ENCODE data around the gene HMMR.
A peak's percentile ranks its signal among the peaks of the same experiment; 100 is the strongest.
"Not testable (repeated sequence)": the region's sequence is repeated elsewhere in the genome, so short reads cannot be mapped to it uniquely, and the experiment has no call there.

Gene HMMR

DNA sequence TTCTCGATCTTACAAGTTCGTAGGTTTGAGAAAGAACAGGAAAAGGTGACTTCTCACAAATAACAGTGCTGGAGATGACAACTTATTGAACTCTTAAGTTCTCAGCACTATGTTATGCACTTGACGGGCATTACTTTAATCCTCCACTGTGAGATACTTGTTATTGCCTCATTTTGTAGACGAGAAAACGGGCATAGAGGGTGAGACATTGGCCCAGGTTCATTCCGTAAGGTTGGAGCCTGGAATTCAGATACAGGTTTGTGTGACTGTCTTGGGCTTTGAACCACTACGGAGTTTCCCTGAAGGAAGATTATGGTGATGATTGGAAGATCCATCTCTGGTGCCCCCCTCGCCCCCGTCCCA is 45.6 kb downstream of the HMMR start:
- peak in 2 of 58 donors; percentile 8 to 12 for DNase-seq

DNA sequence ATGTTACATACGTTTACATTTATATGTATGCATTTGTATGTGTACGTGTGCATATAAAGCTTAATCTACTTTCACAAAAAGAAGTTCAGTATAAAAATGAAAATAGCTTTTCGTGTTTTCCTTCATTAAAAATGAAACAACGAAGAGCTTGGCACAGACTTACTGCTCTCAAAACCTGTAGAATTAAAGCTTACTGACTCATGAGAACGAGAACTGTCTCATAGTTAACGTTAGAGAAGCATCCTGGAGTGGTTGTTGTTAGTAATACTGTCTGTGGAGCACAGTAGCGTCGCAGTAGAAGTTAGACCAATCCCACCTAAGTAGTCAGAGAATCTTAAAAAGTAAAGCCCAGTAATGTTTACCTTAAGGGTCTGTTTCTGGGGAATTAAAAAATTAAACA is 46.3 kb downstream of the HMMR start:
- DNase-seq = no peak

DNA sequence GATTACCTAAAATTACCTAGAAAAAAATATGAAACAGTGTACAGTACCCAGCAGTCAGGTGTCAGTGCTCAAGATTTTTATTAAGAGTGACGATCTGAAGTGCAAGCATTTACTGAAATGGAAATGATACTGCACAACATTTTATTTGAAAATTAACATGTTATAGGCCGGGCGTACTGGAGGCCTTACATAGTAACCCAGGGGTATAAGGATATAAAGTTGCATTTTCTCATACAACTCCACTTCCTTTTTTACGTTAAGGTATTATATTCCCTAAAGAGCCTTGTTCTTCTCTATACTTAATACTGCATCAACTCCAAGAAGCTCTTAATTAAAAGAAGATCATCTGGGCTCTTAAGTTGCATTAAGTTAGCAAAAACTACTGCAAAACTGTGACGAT is 48.3 kb downstream of the HMMR start:
- no peak for DNase-seq

DNA sequence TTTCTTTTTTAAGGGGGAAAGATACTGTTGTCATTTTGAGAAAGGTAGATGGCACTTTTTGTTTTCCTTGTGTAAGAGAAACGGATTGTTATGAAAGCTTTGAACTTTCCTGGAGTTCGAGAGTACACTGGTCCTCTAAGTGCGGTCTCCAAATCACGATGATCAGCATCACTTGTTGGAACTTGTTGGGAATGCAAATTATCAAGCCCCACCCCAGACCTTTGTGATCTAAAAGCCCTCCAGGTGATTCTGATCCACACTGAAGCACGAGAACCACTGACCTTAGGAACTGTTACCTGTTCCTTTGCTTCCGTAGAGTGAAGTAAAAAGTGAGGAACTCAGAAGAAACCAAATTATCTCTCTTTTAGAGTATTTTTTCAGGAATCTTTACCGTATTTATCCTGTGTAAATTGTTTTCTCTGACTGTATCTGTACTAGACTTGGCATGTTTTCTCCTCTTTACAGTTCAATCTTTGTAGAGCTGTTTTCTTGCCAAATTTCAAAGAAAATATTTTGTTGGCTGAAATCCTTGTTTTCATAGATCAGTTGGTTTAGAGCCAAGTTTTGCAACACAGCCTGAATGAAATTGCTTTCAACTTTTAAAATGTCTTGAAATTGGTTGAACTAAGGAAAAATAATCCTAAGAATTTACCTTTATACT is 49.0 kb downstream of the HMMR start:
- peak in 1 of 58 donors; percentile 4 for DNase-seq

DNA sequence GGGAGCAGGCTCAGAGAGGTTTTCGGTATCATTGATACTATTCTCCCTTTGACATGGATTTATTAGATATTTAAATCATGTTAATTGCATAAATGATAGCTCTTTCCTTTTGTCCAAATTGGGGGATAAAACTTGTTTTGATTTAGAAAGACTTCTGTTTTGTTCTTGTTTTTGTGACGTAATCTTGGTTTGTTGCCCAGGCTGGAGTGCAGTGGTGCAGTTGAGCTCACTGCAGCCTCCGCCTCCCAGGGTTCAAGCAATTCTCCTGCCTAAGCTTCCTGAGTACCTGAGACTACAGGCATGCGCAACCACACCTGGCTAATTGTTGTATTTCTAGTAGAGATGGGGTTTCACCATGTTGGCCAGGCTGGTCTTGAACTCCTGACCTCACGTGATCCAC is 52.1 kb downstream of the HMMR start:
- peak in 3 of 58 donors; percentile 1 to 38 (median 3) for DNase-seq

DNA sequence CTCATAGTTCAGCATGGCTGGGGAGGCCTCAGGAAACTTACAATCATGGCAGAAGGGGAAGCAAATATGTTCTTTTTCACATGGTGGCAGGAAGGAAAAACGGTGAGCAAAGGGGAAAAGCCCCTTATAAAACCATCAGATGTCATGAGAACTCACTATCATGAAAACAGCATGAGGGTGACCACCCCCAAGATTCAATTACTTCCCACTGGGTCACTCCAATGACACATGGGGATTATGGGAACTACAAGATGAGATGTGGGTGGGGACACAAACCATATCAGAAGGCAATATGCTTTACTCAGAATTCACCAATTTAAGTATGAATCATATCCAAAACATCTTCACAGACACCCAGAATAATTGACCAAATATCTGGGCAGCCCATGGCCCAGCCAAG is 64.7 kb downstream of the HMMR start:
- no peak for DNase-seq

DNA sequence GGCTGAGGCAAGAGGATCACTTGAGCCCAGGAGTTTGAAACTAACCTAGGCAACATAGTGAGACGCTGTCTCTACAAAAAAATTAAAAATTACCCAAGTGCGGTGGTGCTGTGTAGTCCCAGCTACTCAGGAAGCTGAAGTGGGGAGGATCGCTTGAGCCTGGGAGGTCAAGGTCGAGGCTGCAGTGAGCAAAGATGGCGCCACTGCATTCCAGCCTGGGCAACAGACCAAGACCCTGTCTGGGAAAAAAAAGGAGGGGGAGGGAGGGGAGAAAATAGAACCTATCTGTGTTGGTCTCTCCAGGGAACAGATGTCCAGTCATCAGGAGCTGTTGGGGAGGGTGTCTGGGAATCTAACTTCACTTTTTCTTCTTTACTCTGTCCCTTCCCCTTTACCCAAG is 69.3 kb downstream of the HMMR start:
- DNase-seq = no peak

DNA sequence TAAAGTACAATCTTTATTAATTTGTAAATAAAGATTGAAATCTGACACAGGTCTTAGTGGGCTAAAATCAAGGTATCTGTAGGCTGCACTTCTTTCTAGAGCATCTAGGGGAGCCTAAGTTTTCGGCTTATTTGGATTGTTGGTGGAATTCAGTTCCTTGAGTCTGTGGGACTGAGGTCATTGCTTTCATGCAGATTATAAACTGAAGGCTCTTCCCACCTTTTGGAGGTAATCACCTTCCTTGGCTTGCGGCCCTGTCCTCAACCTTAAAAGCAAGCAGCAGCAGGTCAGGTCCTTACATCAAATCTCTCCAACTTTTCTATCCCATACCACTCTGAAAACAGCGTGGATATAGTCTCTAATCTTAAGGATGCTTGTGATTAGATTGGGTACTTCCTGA is 70.8 kb downstream of the HMMR start:
- no peak for DNase-seq

DNA sequence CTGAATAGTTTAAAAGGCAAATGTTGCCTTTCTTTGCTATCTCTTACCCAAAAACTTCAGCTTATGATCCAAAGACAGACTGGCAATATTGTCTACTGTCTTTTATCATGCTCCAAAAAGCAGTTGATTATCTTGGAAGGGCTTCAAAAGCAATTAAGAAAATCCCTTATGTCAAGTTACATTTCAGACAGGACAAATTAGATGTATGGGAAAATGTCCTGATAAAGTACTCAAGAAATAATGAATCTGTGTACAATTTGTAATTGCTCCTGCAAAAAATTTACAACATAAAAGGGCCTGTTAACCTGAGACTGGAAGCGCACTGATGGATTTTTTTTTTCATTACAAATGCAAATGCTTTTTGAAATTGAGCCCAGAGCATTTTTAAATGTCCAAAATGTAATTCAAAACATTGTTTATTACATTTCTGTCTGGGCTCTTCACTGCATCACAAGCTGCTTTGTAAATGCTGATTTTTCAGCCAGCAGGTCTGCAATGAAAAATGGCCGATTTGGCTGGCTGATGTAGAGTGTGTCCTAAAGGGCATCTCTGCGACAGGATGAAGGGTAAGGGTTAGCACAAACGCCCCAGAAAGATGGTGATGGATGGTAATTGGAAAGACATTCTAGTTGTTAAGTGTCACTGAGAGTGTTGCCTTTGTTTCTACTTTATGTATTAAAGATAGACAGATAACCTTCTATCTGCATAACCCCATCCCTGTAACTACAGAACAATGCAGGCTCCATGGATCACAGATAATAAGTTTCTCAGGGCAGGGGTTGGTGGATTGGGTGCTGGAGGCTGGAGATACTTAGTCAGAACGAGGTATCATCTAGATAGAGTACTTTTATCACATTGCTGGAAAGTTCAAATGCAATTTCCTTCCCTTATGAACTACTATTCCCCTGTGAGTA is 72.0 kb downstream of the HMMR start:
- DNase-seq = no peak

DNA sequence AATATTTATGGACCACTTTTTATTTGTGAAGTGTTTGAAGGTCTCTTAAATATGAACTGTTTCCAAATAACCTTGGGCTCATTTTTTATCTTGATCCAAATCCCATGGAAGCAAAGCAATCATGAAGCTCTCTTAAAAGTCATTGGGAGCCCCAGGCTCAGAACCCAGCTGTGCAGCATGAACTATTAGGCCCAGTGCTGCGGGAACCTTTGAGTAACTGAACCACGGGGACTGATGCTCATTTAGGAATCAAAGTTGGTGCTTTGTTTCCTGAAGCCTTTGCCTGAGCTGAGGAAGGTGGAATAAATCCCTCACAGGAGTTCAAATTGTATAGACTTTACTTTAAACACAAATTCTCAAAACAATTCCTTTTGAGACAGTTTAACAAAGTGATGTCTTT is 72.8 kb downstream of the HMMR start:
- no peak for DNase-seq

DNA sequence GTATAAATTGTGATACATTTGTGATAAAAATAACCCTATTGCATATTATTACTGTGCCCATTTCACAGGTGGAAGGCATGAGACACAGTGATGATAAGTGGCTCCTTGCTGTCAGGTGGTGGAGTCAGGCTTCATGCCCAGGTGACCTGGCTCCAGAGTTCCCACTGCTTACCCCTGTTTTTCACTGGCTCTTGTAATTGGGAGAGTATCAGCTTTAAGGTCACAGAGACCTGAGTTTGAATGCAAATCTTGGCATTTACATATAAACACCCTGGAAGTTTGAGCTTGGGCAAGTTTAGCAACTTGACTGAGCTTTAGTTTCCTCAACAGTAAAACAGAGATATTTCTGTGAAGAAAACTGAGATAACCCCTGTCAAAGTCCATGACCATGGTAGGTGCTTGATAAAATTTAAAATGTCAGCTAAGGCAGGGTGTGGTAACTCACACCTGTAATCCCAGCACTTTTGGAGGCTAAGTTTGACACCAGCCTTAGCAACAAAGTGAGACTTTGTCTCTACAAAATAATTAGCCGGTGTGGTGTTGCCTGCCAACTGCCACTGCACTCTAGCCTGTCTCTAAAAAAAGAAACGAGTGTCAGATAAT is 74.2 kb downstream of the HMMR start:
- DNase-seq = no peak

DNA sequence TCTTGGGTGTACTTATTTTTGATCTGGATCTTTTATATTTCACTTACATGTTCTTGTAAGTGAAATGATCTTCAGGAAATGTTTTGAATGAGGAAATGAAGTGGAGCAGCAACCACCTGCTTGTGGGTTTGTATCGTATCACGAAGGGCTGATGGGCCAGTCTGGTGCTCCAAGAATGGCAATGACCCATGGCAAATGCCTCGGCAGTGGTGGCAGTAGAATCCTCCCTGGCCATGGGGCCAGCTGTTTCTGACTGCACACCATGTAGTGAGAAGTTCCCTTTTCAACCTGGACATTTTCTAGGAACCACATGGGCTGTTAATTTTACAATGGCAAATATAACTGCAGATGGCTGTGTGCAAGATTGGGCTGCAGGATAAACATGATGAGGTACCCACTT is 74.9 kb downstream of the HMMR start:
- DNase-seq = no peak

DNA sequence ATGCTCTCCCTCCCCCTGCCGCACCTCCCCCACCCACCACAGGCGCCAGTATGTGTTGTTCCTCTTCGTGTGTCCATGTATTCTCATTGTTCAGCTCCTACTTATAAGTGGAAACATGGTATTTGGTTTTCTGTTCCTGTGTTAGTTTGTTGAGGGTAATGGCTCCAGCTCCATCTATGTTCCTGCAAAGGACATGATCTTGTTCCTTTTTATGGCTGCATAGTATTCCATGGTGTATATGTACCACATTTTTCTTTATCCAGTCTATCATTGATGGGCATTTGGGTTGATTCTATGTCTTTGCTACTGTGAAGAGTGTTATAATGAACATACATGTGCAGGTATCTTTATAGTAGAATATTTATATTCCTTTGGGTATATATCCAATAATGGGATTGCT is 76.0 kb downstream of the HMMR start:
- DNase-seq = not testable (repeated sequence)

DNA sequence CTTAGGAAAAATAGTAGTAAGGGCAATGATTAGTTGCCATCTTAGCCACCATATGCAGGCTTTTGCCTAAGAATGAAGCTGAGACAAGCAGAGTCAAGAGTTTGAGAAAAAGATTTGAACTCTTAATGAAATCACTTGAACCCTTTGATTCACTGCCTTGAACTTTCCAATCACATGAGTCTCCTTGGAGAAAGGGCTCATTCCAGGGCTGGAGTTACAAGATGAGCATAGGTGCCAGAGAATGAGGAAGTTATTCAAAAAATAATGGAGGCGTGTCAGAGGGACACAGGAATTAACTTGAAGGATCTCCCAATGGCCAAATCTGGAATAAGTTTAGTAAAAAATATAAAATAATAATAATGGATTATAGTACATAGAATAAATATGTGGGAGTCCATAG is 80.3 kb downstream of the HMMR start:
- DNase-seq = no peak
